GM19372 (cell line): ENCODE results near the gene ACSF3.
"Not testable (repeated sequence)": the region's sequence is repeated elsewhere in the genome, so short reads cannot be mapped to it uniquely, and the experiment has no call there.

Experiments
- ATAC-seq: cut with Tn5 transposase; IDR thresholded peaks from one replicate; pipeline ENCODE4 v1.9.1; 2021; ENCODE audit warnings: mild to moderate bottlenecking, low read depth, moderate library complexity; ENCODE audit not compliant: unreplicated experiment

ACSF3 gene

DNA sequence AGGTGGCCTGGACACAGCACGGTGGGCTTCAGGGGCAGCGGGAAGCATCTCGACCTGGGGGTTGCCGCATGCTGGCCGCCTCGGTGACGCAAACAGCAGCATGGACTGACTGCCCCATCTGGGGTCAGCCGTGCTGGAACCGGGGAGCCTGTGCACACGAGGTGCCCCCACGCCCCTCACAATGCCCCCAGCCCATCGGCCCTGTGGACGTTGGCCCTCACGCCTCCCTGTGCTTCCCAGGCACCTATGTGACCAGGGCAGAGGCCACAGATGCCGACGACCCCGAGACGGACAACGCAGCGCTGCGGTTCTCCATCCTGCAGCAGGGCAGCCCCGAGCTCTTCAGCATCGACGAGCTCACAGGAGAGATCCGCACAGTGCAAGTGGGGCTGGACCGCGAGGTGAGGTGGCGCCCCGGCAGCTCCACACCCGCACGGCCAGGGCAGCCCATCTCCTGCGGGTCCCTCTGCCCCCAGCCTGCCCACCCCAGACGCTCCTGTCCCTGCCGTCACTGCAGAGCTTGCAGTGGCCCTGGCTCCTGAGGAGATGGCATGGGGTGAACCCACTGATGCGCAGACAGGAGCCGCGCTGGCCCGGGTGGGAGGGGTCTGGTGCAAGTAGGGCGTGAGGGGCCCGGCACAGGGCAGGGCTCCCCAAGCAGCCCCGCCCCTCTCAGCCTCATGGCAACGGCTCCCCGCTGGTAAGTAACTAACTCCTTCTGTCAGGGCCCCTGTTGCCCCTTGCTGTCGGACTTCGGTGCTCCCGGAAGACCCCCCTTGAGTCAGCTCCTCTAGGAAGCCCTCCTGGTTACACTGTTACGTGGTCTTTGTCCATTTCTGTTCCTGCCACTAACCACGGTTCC, 91.5 kb downstream of the ACSF3 start:
- ATAC-seq = no peak

DNA sequence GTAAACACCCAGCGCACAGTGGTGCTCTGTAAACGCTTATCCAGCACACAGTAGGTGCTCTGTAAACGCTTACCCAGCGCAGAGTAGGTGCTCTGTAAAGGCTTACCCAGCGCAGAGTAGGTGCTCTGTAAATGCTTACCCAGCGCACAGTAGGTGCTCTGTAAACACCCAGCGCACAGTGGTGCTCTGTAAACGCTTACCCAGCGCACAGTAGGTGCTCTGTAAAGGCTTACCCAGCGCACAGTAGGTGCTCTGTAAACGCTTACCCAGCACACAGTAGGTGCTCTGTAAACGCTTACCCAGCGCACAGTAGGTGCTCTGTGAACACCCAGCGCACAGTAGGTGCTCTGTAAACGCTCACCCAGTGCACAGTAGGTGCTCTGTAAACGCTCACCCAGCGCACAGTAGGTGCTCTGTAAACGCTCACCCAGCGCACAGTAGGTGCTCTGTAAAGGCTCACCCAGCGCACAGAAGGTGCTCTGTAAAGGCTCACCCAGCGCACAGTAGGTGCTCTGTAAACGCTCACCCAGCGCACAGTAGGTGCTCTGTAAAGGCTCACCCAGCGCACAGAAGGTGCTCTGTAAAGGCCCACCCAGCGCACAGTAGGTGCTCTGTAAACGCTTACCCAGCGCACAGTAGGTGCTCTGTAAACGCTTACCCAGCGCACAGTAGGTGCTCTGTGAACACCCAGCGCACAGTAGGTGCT, 92.4 kb downstream of the ACSF3 start:
- not testable (repeated sequence) for ATAC-seq

DNA sequence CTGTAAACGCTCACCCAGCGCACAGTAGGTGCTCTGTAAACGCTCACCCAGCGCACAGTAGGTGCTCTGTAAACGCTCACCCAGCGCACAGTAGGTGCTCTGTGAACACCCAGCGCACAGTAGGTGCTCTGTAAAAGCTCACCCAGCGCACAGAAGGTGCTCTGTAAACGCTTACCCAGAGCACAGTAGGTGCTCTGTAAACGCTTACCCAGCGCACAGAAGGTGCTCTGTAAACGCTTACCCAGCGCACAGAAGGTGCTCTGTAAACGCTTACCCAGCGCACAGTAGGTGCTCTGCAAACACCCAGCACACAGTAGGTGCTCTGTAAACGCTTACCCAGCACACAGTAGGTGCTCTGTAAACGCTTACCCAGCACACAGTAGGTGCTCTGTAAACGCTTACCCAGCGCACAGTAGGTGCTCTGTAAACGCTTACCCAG, 93.0 kb downstream of the ACSF3 start:
- ATAC-seq = not testable (repeated sequence)

DNA sequence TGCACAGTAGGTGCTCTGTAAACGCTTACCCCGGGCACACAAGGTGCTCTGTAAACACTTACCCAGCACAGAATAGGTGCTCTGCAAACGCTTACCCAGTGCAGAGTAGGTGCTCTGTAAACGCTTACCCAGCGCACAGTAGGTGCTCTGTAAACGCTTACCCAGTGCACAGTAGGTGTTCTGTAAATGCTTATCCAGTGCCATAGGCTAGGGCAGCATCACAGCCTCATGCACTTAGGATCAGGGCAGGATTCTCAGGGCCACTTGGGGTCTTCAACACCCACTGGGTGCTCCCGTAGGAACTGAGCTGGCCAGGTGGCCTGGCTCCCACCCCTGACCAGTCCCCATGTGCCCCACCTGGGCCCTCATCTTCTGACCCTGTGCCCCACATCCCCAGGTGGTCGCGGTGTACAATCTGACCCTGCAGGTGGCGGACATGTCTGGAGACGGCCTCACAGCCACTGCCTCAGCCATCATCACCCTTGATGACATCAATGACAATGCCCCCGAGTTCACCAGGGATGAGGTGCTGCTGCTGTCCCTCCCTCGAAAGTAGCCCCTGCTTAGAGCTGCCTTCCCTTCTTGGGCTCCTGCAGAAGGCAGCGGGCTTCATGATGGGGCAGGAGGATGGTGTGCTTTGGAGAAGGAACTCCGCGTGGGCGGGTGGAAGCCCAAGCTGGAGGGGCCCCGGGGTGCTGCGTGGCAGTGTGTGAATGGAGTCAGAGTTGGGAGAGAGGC, 93.5 kb downstream of the ACSF3 start:
- no peak for ATAC-seq

DNA sequence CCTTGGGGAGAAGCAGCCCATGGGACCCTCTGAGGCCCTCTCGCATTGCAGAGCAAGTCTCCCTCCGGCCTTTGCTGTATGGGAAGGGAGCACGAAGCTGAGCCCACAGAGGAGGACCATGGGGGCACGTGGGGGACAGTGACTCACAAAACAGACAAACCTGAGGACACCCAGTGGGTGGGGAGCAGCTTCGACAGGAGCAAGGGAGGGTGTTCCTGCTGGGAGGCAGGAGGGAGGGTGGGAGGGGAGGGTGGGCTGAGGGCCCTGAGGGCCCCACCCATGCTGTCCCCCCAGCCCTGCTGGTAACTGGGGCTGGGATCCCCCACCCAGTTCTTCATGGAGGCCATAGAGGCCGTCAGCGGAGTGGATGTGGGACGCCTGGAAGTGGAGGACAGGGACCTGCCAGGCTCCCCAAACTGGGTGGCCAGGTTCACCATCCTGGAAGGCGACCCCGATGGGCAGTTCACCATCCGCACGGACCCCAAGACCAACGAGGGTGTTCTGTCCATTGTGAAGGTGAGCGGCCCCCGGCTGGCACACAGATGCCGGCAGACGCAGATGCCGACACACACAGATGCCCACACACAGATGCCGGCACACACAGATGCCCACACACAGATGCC, 94.2 kb downstream of the ACSF3 start:
- no peak for ATAC-seq

DNA sequence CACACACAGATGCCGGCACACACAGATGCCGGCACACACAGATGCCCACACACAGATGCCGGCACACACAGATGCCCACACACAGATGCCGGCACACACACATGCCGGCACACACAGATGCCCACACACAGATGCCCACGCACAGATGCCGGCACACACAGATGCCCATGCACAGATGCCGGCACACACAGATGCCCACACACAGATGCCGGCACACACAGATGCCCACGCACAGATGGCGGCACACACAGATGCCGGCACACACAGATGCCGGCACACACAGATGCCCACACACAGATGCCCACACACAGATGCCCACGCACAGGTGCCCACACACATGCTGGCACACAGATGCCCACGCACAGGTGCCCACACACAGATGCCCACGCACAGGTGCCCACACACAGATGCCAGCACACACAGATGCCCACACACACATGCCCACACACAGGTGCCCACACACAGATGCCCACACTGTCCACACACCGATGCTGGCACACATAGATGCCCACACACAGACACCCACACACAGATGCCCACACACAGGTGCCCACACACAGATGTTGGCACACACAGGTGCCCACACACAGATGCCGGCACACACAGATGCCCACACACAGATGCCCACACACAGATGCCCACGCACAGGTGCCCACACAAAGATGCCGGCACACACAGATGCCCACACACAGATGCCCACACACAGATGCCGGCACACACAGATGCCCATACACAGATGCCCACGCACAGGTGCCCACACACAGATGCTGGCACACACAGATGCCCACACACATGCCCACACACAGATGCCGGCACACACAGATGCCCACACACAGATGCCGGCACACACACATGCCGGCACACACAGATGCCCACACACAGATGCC, 95.1 kb downstream of the ACSF3 start:
- not testable (repeated sequence) for ATAC-seq

DNA sequence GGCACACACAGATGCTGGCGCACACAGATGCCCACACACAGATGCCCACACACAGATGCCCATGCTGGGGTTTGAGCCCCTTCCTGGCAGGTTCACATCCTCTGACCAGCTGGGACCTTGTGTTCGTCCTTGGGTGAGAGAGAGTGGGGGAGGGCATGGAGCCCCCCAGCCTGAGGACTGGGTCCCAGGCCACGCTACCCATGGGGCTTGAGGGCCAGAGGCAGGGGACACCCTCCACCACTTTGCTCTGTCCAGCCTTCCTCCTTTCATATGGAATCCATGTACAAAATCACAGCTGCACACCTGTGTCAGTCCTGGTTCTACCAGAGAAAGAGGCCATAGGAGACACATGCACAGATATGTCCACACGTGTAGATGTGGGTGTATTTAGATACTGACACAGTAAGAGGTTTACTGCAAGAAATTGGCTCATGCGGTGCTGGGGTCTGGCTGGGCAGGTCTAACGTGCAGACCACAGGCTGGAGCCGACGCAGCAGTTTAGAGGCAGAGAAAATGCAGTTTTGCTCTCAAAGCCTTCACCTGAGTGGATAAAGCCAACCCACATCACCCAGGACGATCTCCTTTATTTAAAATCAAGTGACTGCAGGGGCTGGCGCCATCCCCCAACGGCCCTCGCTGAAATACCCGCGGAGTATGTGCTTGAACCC, 95.8 kb downstream of the ACSF3 start:
- ATAC-seq = no peak

DNA sequence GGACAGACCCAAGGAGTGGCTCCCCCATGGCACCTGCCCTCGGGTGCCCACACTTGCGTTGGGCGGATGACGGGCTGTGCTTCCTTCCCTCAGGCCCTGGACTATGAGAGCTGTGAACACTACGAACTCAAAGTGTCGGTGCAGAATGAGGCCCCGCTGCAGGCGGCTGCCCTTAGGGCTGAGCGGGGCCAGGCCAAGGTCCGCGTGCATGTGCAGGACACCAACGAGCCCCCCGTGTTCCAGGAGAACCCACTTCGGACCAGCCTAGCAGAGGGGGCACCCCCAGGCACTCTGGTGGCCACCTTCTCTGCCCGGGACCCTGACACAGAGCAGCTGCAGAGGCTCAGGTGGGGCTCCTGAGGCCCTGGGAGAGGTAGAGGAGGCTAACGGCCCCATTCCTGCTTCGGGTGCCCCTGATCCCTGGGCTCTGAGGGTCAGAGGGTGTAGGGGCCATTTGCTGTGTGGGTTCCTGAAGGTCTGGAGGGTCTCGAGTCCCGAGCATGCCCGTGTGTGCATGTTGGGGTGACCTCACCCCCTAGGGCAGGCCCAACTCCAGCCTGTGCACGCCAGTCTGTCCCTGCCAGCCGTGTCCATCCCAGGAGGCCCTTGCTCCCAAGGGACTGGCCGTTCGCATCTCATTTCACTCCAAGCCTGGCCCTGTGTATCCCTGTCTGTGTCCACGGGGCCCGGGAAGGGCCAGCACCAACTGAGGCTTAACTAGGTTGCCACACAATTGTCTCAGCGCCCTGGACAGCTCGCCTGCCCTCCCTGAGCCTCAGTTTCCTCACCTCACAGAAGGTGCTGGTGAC, 96.7 kb downstream of the ACSF3 start:
- ATAC-seq = no peak

DNA sequence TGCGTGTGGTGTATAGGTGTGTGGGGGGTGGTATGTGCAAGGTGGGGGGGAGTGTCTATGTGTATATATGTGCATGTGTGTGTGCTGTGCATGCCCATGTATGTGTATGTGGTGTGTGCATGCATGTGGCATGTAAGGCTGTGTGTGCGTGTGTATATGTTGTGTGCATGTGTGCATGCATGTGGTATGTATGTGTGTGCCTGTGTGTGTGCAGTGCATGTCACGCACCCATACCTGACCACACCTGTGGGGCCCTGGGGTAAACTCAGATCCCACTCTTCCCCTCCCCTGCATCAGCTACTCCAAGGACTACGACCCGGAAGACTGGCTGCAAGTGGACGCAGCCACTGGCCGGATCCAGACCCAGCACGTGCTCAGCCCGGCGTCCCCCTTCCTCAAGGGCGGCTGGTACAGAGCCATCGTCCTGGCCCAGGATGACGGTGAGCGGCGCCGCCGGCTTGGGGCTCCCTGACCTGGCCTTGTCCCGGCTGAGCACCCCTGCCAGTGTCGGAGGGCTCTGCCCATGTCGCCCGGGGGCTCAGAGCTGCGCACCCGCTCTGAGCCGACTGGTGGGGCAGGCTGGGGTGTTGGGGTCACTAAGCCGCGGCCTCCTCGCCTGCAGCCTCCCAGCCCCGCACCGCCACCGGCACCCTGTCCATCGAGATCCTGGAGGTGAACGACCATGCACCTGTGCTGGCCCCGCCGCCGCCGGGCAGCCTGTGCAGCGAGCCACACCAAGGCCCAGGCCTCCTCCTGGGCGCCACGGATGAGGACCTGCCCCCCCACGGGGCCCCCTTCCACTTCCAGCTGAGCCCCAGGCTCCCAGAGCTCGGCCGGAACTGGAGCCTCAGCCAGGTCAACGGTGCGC, 97.6 kb downstream of the ACSF3 start:
- ATAC-seq = no peak

DNA sequence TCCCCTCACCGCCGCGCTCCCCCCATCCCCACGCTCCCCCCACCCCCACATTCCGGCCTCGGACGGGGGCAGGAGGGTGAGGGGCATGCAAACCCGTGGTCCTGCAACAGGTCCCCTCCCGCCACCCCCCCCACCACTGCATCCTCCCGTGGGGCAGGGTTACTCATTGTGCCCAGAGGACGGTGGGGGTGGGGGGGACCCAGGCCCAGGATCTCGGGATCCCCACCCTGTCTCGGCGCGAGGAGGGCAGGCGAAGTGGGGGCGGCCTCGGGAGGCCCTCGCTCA, 98.2 kb downstream of the ACSF3 start:
- no peak for ATAC-seq

DNA sequence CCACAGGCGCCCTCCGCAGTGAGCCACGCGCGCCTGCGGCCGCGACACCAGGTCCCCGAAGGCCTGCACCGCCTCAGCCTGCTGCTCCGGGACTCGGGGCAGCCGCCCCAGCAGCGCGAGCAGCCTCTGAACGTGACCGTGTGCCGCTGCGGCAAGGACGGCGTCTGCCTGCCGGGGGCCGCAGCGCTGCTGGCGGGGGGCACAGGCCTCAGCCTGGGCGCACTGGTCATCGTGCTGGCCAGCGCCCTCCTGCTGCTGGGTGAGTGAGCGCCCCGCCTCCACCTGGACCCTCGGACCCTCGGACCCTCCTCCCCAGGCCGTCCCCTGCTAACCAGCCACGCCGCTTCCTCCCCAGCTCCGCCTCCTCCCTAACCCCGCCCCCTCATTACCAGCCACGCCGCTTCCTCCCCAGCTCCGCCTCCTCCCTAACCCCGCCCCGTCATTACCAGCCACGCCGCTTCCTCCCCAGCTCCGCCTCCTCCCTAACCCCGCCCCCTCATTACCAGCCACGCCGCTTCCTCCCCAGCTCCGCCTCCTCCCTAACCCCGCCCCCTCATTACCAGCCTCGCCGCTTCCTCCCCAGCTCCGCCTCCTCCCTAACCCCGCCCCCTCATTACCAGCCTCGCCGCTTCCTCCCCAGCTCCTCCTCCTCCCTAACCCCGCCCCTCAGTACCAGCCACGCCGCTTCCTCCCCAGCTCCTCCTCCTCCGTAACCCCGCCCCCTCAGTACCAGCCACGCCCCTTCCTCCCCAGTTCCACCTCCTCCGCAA, 98.7 kb downstream of the ACSF3 start:
- ATAC-seq = peak; percentile 46

DNA sequence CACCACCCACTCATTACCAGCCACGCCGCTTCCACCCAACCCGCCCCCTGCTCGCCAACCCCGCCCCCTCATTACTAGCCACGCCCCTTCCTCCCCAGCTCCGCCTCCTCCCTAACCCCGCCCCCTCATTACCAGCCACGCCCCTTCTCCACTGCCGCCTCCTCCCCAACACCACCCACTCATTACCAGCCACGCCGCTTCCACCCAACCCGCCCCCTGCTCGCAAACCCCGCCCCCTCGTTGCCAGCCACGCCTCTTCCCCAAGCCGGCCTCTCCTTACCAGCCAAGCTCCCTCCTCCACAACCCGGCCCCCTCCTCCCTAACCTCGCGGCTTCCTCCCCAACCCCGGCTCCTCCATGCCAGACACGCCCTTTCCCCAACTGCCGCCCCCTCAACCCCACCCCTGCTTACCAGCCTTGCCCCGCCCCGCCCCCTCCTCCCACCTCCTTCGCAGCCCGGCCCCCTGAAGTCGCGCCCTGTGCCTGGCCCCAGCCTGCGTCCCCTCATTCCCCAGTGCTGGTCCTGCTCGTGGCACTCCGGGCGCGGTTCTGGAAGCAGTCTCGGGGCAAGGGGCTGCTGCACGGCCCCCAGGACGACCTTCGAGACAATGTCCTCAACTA, 99.4 kb downstream of the ACSF3 start:
- no peak for ATAC-seq

DNA sequence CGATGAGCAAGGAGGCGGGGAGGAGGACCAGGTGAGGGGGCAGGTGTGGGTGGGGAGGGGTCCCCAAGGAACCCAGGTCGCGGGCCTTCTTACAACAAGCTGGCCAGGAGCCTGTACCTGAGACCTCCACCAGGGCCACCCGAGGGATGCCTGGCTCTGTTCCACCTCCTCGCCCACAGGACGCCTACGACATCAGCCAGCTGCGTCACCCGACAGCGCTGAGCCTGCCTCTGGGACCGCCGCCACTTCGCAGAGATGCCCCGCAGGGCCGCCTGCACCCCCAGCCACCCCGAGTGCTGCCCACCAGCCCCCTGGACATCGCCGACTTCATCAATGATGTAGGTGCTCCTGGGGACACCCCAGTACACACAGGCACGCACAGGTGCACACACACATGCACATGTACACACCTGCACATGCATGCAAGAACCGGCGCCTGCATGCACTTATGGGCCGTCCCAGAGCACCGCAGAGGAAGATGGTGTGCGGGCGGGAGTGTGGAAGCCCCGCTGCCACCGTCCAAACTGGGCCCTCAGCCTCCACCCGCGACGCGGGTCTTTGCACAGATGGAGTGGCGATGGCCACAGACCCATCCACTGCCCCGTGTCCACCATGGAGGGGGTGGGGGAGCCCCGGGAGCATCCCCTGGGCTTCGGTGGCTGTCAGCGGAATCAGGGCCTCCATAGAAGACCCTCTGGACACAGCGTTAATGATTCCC, 100.1 kb downstream of the ACSF3 start:
- no peak for ATAC-seq

DNA sequence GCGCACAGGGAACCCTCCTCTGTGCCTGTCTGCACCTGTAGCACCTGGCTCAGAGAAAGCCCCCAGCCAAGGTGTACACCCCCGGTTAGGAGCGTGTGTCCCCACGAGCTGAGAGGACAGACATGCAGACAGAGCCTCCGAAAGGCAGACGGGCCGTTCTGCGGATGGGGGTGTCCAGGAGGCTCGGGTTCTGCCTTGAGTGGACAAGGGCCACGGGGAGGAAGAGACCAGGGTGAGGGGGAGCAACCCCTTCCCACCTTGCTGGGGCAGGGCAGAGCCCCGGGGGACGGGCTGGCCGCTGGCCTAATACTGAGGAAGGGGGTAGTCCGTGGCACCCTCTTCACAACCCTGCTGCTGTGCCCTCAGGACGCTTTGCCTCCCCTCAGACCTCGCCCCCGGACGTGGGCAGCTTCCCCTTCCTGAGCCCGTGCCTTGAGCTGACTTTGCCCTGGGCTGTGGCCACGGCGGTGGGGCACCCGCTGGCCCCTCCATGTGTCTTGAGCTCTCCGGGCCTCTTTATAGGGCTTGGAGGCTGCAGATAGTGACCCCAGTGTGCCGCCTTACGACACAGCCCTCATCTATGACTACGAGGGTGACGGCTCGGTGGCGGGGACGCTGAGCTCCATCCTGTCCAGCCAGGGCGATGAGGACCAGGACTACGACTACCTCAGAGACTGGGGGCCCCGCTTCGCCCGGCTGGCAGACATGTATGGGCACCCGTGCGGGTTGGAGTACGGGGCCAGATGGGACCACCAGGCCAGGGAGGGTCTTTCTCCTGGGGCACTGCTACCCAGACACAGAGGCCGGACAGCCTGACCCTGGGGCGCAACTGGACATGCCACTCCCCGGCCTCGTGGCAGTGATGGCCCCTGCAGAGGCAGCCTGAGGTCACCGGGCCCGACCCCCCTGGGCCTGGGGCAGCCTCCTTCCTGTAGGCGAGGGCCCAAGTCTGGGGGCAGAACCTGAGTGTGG, 101.0 kb downstream of the ACSF3 start:
- no peak for ATAC-seq
